Measurements from ENCODE around the gene C3. TPM values are rescaled to one million over a fixed set of nuclear protein-coding genes. Genes with fewer than 3 reads are reported as not detected.
"Not testable (repeated sequence)": the region's sequence is repeated elsewhere in the genome, so short reads cannot be mapped to it uniquely, and the experiment has no call there.

C3 gene
- total and polyA plus RNA-seq, 2 experiments from 2014 or later: 556 to 563 TPM

DNA sequence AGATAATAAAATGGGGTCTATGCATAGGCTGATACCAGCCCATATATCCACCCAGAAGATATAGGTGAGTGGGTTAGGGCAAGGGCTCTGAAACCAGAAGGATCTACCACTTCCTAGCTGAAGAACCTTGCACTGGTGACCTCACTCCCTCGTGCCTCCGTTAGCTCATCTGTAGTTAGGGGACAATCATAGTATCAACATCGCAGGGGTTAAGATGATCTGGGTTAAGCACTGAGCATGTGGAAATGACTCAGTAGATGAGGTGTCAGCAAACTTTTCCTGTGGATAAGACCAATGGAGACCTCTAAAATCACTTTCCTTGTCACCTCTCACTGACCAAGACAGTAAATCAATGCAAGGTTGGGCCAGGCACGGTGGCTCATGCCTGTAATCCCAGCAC lies 81.0 kb downstream of the C3 start:
- H3K79me2 ChIP-seq: no peaks in the 10 kb centered on the region
- H3K4me1 ChIP-seq (ENCODE audit: insufficient read depth): no peaks in the 10 kb centered on the region
- H3K4me3 ChIP-seq: no peak overlapping the region
- H4K20me1 ChIP-seq (ENCODE audit: insufficient read depth, poor library complexity, severe bottlenecking): no peaks in the 10 kb centered on the region
- no peaks in the 10 kb centered on the region for H3K9me3 ChIP-seq (ENCODE audit: low read depth)
- TF ChIP-seq, protein P1, sequence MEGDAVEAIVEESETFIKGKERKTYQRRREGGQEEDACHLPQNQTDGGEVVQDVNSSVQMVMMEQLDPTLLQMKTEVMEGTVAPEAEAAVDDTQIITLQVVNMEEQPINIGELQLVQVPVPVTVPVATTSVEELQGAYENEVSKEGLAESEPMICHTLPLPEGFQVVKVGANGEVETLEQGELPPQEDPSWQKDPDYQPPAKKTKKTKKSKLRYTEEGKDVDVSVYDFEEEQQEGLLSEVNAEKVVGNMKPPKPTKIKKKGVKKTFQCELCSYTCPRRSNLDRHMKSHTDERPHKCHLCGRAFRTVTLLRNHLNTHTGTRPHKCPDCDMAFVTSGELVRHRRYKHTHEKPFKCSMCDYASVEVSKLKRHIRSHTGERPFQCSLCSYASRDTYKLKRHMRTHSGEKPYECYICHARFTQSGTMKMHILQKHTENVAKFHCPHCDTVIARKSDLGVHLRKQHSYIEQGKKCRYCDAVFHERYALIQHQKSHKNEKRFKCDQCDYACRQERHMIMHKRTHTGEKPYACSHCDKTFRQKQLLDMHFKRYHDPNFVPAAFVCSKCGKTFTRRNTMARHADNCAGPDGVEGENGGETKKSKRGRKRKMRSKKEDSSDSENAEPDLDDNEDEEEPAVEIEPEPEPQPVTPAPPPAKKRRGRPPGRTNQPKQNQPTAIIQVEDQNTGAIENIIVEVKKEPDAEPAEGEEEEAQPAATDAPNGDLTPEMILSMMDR (IDR thresholded peaks at IDR 0.05; ENCODE audit: poor library complexity): no peak
- TF ChIP-seq EZH2phosphoT487 (IDR thresholded peaks at IDR 0.05; ENCODE audit: low read depth, severe bottlenecking, unreplicated experiment) (no peak), EZH2 (IDR thresholded peaks at IDR 0.05; ENCODE audit: borderline replicate concordance) (no peak)
- no peaks in the 10 kb centered on the region for H3K36me3 ChIP-seq (replicated peaks; ENCODE audit: insufficient read depth, low read depth)
- H3K4me2 ChIP-seq: no peak overlapping the region
- no peaks in the 10 kb centered on the region for H3K27me3 ChIP-seq
- DNase-seq (ENCODE audit: low spot score): no peak
- no peaks in the 10 kb centered on the region for H3K9me2 ChIP-seq (replicated peaks; ENCODE audit: insufficient read depth)
- WGBS (ENCODE audit: low lambda C conversion rate, missing lambda C conversion rate): 84% methylated on average over 4 of the region's 4 CpGs
- H3K27ac ChIP-seq: no peak overlapping the region
- H2AFZ ChIP-seq: no peak overlapping the region

DNA sequence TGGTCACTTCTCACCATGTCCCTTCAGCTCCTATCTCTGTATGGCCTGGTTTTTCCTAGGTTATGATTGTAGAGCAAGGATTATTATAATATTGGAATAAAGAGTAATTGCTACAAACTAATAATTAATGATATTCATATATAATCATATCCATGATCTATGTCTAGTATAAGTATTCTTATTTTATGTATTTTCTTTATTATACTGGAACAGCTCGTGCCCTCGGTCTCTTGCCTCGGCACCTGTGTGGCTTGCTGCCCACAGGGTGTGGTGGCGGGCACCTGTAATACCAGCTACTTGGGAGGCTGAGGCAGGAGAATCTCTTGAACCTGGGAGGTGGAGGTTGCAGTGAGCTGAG lies 87.0 kb downstream of the C3 start:
- H3K27me3 ChIP-seq; H3K27ac ChIP-seq; H3K79me2 ChIP-seq; H3K4me1 ChIP-seq (ENCODE audit: insufficient read depth); H3K4me2 ChIP-seq; H4K20me1 ChIP-seq (ENCODE audit: insufficient read depth, poor library complexity, severe bottlenecking); H2AFZ ChIP-seq; H3K9me2 ChIP-seq (replicated peaks; ENCODE audit: insufficient read depth); DNase-seq (ENCODE audit: low spot score); H3K36me3 ChIP-seq (replicated peaks; ENCODE audit: insufficient read depth, low read depth); H3K4me3 ChIP-seq; H3K9me3 ChIP-seq (ENCODE audit: low read depth): not testable (repeated sequence)
- 80% methylated on average over 4 of the region's 4 CpGs for WGBS (ENCODE audit: low lambda C conversion rate, missing lambda C conversion rate)

DNA sequence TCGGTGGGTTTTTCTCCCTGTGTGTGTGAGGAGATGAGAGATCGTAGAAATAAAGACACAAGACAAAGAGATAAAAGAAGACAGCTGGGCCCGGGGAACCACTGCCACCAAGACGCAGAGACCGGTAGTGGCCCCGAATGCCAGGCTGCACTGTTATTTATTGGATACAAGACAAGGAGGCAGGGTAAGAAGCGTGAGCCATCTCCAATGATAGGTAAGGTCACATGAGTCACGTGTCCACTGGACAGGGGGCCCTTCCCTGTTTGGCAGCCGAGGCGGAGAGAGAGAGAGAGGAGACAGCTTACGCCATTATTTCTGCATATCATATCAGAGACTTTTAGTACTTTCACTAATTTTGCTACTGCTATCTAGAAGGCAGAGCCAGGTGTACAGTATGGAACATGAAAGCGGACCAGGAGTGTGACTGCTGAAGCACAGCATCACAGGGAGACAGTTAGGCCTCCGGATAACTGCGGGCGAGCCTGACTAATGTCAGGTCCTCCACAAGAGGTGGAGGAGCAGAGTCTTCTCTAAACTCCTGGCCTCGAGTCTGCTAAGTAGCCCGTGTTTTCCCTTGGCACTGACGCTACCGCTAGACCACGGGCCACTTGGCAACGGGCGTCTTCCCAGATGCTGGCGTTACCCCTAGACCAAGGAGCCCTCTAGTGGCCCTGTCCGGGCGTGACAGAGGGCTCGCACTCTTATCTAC lies 87.5 kb downstream of the C3 start:
- not testable (repeated sequence) for H2AFZ ChIP-seq
- H3K4me2 ChIP-seq: peak overlapping the region; percentile 67

DNA sequence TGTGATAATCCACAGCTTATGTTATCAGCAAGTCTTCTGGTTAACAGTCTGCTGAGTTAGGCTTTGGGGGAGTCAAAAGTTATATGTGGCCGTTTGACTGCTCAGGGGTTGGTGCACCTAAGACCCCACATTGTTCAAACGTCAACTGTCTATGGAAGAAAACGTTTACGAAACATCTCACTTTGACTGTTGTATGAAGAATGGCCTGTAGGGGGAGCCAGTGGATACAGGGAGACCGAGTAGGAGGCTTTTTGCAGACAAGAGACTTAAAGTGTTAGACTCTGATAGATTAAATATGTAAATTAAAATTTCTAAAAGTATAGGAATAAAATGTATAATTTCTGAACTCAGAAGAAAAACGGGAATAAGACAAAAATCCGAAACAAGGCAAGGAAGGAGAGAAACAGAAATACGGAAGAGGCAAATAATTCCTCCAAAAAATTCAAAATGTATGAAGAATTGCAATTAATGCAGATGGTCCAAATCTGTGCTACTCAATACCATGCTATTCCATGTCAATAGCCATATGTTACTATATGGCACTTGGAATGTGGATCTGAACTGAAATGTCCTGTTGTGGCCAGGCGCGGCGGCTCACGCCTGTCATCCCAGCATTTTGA lies 88.3 kb downstream of the C3 start:
- Histone ChIP-seq H4K20me1 (ENCODE audit: insufficient read depth, poor library complexity, severe bottlenecking) (no peaks in the 10 kb centered on the region), H2AFZ (no peak overlapping the region), H3K36me3 (replicated peaks; ENCODE audit: insufficient read depth, low read depth) (no peaks in the 10 kb centered on the region), H3K9me3 (ENCODE audit: low read depth) (no peaks in the 10 kb centered on the region), H3K27me3 (no peaks in the 10 kb centered on the region), H3K9me2 (replicated peaks; ENCODE audit: insufficient read depth) (no peaks in the 10 kb centered on the region), H3K4me2 (no peak overlapping the region), H3K79me2 (no peaks in the 10 kb centered on the region), H3K4me3 (no peak overlapping the region), H3K4me1 (ENCODE audit: insufficient read depth) (no peaks in the 10 kb centered on the region), H3K27ac (no peak overlapping the region)
- TF ChIP-seq EZH2phosphoT487 (IDR thresholded peaks at IDR 0.05; ENCODE audit: low read depth, severe bottlenecking, unreplicated experiment): no peak
- TF ChIP-seq, protein P1 (IDR thresholded peaks at IDR 0.05; ENCODE audit: poor library complexity): peak; percentile 88
- no peak for TF ChIP-seq EZH2 (IDR thresholded peaks at IDR 0.05; ENCODE audit: borderline replicate concordance)
- DNase-seq (ENCODE audit: low spot score): peak; percentile 88
- WGBS (ENCODE audit: low lambda C conversion rate, missing lambda C conversion rate): 42% methylated on average over 12 of the region's 12 CpGs

More for the DNA sequence above, 87.5 kb downstream of the C3 start:
- H3K4me1 ChIP-seq (ENCODE audit: insufficient read depth); H3K27me3 ChIP-seq; H3K4me3 ChIP-seq; H3K9me2 ChIP-seq (replicated peaks; ENCODE audit: insufficient read depth); H3K27ac ChIP-seq; H3K79me2 ChIP-seq; H4K20me1 ChIP-seq (ENCODE audit: insufficient read depth, poor library complexity, severe bottlenecking); H3K36me3 ChIP-seq (replicated peaks; ENCODE audit: insufficient read depth, low read depth); H3K9me3 ChIP-seq (ENCODE audit: low read depth): not testable (repeated sequence)
- TF ChIP-seq, protein P1 (IDR thresholded peaks at IDR 0.05; ENCODE audit: poor library complexity): peak; percentile 66
- DNase-seq (ENCODE audit: low spot score): peak; percentile 79
- WGBS (ENCODE audit: low lambda C conversion rate, missing lambda C conversion rate): 47% methylated on average over 26 of the region's 26 CpGs

Small RNAs within 50 kb of the gene (microRNA-seq; reads per million reads assigned to microRNA genes)
- not detected for gene MIR6791

Other genes starting within 250 kb of the C3 start
- 0.48 and 1.5 TPM in 2 replicates for gene DENND1C, start 238.9 kb downstream of the C3 start, total RNA-seq
- 14.0 and 16.1 TPM in 2 replicates for gene DENND1C, start 238.9 kb downstream of the C3 start, polyA plus RNA-seq
- gene TUBB4A, start 218.3 kb downstream of the C3 start, total RNA-seq: 1.2 and 4.4 TPM in 2 replicates
- 7.3 and 7.9 TPM in 2 replicates for gene TUBB4A, start 218.3 kb downstream of the C3 start, polyA plus RNA-seq
- gene TNFSF9, start 189.6 kb downstream of the C3 start, total RNA-seq: 2.3 and 2.6 TPM in 2 replicates
- gene TNFSF9, start 189.6 kb downstream of the C3 start, polyA plus RNA-seq: 3.8 and 9.2 TPM in 2 replicates
- gene CD70, start 129.5 kb downstream of the C3 start, total RNA-seq: not detected in 2 replicates
- not detected in 2 replicates for gene CD70, start 129.5 kb downstream of the C3 start, polyA plus RNA-seq
- 1.5 and 4.0 TPM in 2 replicates for gene TNFSF14, start 50.5 kb downstream of the C3 start, total RNA-seq
- 3.9 and 4.8 TPM in 2 replicates for gene TNFSF14, start 50.5 kb downstream of the C3 start, polyA plus RNA-seq
- gene GPR108, start 16.9 kb upstream of the C3 start, total RNA-seq: 59.0 and 66.6 TPM in 2 replicates
- 120 TPM in 2 replicates for gene GPR108, start 16.9 kb upstream of the C3 start, polyA plus RNA-seq
- gene TRIP10, start 19.0 kb upstream of the C3 start, total RNA-seq: 48.8 and 50.5 TPM in 2 replicates
- 79.5 and 85.7 TPM in 2 replicates for gene TRIP10, start 19.0 kb upstream of the C3 start, polyA plus RNA-seq
- 14.8 and 18.9 TPM in 2 replicates for gene SH2D3A, start 46.8 kb upstream of the C3 start, total RNA-seq
- 19.6 and 26.0 TPM in 2 replicates for gene SH2D3A, start 46.8 kb upstream of the C3 start, polyA plus RNA-seq
- 0.23 and 0.32 TPM in 2 replicates for gene VAV1, start 52.1 kb upstream of the C3 start, total RNA-seq
- gene VAV1, start 52.1 kb upstream of the C3 start, polyA plus RNA-seq: not detected in 2 replicates
- gene ADGRE1, start 166.9 kb upstream of the C3 start, total RNA-seq: not detected in 2 replicates
- gene ADGRE1, start 166.9 kb upstream of the C3 start, polyA plus RNA-seq: not detected in 2 replicates

All from hepatocyte (in vitro differentiated cells).